ENCODE results near the gene CDC27. TPM values are rescaled to one million over a fixed set of nuclear protein-coding genes. Genes with fewer than 3 reads are reported as not detected.

The CDC27 gene
- total and polyA plus RNA-seq, 7 donors: 25.5 to 89.2 (median 74.6) TPM

- Histone ChIP-seq H3K36me3 (ENCODE audit: insufficient read depth in 1 of 2, low read depth in 1 of 2) (no peaks in the 10 kb centered on the region), H3K4me1 (peaks cover 10% of the 10 kb centered on the region), H3K27me3 (ENCODE audit: insufficient read depth in 3 of 3, low read length in 2 of 3) (no peaks in the 10 kb centered on the region), H3K27ac (no peak overlapping the region), H3K9me3 (no peaks in the 10 kb centered on the region), H3K4me3 (no peak overlapping the region)
- intact Hi-C loops (cut with DNase I): no loop called here
- WGBS, 3 donors: 96 to 99% (median 97%) methylated on average over 8 of the region's 8 CpGs
- no peak for DNase-seq
- no peak for ATAC-seq
- TF ChIP-seq, protein P1, sequence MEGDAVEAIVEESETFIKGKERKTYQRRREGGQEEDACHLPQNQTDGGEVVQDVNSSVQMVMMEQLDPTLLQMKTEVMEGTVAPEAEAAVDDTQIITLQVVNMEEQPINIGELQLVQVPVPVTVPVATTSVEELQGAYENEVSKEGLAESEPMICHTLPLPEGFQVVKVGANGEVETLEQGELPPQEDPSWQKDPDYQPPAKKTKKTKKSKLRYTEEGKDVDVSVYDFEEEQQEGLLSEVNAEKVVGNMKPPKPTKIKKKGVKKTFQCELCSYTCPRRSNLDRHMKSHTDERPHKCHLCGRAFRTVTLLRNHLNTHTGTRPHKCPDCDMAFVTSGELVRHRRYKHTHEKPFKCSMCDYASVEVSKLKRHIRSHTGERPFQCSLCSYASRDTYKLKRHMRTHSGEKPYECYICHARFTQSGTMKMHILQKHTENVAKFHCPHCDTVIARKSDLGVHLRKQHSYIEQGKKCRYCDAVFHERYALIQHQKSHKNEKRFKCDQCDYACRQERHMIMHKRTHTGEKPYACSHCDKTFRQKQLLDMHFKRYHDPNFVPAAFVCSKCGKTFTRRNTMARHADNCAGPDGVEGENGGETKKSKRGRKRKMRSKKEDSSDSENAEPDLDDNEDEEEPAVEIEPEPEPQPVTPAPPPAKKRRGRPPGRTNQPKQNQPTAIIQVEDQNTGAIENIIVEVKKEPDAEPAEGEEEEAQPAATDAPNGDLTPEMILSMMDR (IDR thresholded peaks at IDR 0.05): no peak
Measured at GRCh38 chr17:47199627-47200324, 10.7 kb upstream of the CDC27 start.

DNA sequence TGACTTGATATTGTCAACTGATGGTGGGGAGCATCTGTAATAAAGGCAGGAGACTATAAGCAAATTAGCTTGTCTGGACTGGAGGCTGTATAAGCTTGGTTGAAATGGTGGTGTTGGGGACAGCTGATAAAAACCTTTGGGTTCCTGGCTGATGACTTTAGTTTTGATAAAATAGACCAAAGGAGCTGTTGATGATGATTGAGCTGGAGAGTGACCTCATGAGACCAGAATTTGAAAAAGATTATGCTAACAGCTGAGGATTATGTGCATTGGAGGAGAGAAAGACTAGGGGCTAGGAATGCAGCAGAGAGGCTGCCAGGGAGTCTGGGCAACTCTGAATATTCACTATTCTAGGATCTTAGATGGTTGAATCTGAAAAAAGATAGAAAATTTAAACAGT lies 8.7 kb upstream of the CDC27 start:
- Histone ChIP-seq H3K9me3 (no peaks in the 10 kb centered on the region), H3K36me3 (ENCODE audit: insufficient read depth in 1 of 2, low read depth in 1 of 2) (no peaks in the 10 kb centered on the region), H3K4me3 (no peak overlapping the region), H3K27me3 (ENCODE audit: insufficient read depth in 3 of 3, low read length in 2 of 3) (no peaks in the 10 kb centered on the region), H3K27ac (no peak overlapping the region), H3K4me1 (no peaks in the 10 kb centered on the region)
- ATAC-seq (no peak), DNase-seq (no peak)
- intact Hi-C loops (cut with DNase I): no loop called here
- TF ChIP-seq, protein P1 (IDR thresholded peaks at IDR 0.05): no peak

DNA sequence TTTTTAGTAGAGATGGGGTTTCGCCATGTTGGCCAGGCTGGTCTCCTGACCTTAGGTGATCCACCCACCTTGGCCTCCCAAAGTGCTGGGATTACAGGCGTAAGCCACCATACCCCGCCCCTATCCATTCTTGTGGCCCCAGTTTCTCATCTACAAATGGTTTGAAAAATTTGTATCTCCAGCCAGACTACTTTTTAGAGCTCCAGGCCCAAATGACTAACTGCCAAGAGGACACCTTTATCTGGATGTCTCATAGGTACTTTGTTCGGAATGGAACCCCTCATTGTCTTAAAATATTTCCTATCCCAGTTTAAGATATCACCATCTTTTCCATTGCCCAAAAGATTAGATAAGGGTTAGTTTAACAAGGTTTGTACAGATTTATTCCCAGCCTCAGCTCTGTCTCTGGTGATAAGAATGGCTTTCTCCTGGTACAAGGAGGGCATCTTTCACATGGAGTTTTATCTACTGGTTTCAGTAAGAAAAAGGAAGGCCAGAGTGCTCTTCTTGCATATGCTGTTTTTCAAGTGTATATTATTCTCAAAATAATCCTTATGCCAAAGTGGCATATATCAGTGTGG lies 4.9 kb upstream of the CDC27 start:
- Histone ChIP-seq H3K27me3 (ENCODE audit: insufficient read depth in 3 of 3, low read length in 2 of 3) (no peaks in the 10 kb centered on the region), H3K36me3 (ENCODE audit: insufficient read depth in 1 of 2, low read depth in 1 of 2) (no peaks in the 10 kb centered on the region), H3K9me3 (no peaks in the 10 kb centered on the region), H3K4me1 (peaks cover 6% of the 10 kb centered on the region), H3K27ac (no peak overlapping the region), H3K4me3 (no peak overlapping the region)
- no peak for DNase-seq
- intact Hi-C loops (cut with DNase I): no loop called here
- WGBS, 3 donors: 97 to 100% (median 98%) methylated on average over 4 of the region's 4 CpGs
- TF ChIP-seq, protein P1 (IDR thresholded peaks at IDR 0.05): no peak
- no peak for ATAC-seq

GRCh38 chr17:47192554-47192953 lies 3.5 kb upstream of the CDC27 start:
- intact Hi-C loops (cut with DNase I): no loop called here
- Histone ChIP-seq H3K27me3 (ENCODE audit: insufficient read depth in 3 of 3, low read length in 2 of 3) (no peaks in the 10 kb centered on the region), H3K4me1 (peaks cover 8% of the 10 kb centered on the region), H3K27ac (no peak overlapping the region), H3K4me3 (no peak overlapping the region), H3K36me3 (ENCODE audit: insufficient read depth in 1 of 2, low read depth in 1 of 2) (no peaks in the 10 kb centered on the region), H3K9me3 (no peaks in the 10 kb centered on the region)
- TF ChIP-seq, protein P1 (IDR thresholded peaks at IDR 0.05): no peak
- WGBS, 3 donors: 67 to 77% (median 73%) methylated on average over 6 of the region's 6 CpGs
- DNase-seq: no peak
- no peak for ATAC-seq

GRCh38 chr17:47190770-47191169 lies 1.7 kb upstream of the CDC27 start:
- no peak overlapping the region for H3K27ac ChIP-seq
- H3K36me3 ChIP-seq (ENCODE audit: insufficient read depth in 1 of 2, low read depth in 1 of 2): no peaks in the 10 kb centered on the region
- WGBS, 3 donors: 96 to 100% (median 100%) methylated on average over 1 of the region's 1 CpG
- H3K9me3 ChIP-seq: no peaks in the 10 kb centered on the region
- peaks cover 26% of the 10 kb centered on the region for H3K4me1 ChIP-seq
- TF ChIP-seq, protein P1 (IDR thresholded peaks at IDR 0.05): no peak
- no peak for DNase-seq
- H3K27me3 ChIP-seq (ENCODE audit: insufficient read depth in 3 of 3, low read length in 2 of 3): no peaks in the 10 kb centered on the region
- intact Hi-C loops (cut with DNase I): no loop called here
- ATAC-seq: no peak
- no peak overlapping the region for H3K4me3 ChIP-seq
